Mucosa of rectum (tissue), 2 donors: ENCODE data around the gene RFTN1.

Source experiments
- H3K27ac ChIP-seq, 2 donors: one replicate each; pipeline ENCODE4 v1.7.0; 2013; ENCODE audit warnings: inconsistent platforms in 2 of 2, low read depth in 2 of 2, low read length in 2 of 2
- H3K27me3 ChIP-seq, 2 donors: one replicate each; pipeline ENCODE4 v1.7.0; 2013; ENCODE audit warnings: low read length in 2 of 2; ENCODE audit not compliant: control insufficient read depth in 2 of 2, insufficient read depth in 2 of 2
- H3K36me3 ChIP-seq, 2 donors: one replicate each; pipeline ENCODE4 v1.7.0; 2013; ENCODE audit warnings: low read length in 2 of 2; ENCODE audit not compliant: control insufficient read depth in 2 of 2, insufficient read depth in 2 of 2
- H3K4me1 ChIP-seq, 2 donors: one replicate each; pipeline ENCODE4 v1.7.0; 2013; ENCODE audit warnings: low read length in 2 of 2, mild to moderate bottlenecking in 1 of 2; ENCODE audit not compliant: control insufficient read depth in 2 of 2, insufficient read depth in 2 of 2
- H3K4me3 ChIP-seq, 2 donors: one replicate each; pipeline ENCODE4 v1.7.0; 2013; ENCODE audit warnings: low read length in 2 of 2
- H3K9ac ChIP-seq, 2 donors: one replicate each; pipeline ENCODE4 v1.7.0; 2013; ENCODE audit warnings: low read length in 2 of 2, low read depth in 1 of 2, mild to moderate bottlenecking in 1 of 2
- H3K9me3 ChIP-seq, 2 donors: one replicate each; pipeline ENCODE4 v1.7.0; 2013; ENCODE audit warnings: low read length in 2 of 2; ENCODE audit not compliant: control insufficient read depth in 2 of 2
- donor health status: healthy.
- donor health status: Normal muscosa, but diverticular disease.

The RFTN1 gene

DNA sequence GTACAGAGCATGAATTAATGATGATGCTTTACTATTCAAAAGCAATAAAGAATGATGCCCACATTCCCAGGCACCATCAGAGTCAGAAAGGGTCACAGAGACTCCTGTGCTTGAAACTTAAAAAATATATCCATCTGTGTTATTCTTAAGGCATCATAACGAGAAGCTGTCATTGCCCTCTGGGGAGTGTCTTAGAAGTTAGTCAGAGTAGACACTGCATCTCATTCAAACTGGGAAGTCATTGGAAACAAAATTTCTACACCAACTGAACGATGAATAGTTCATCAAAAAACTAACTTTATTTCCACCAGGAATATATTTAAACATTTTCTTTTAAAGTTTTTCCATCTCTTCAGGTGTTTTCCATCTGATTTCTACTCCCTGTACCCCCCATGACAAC, 122.9 kb downstream of the RFTN1 start:
- Histone ChIP-seq H3K4me3 (no peak overlapping the region), H3K4me1 (peaks cover 0 to 3% of the 10 kb centered on the region in 2 donors), H3K36me3 (no peaks in the 10 kb centered on the region), H3K9me3 (no peaks in the 10 kb centered on the region), H3K27me3 (no peaks in the 10 kb centered on the region), H3K9ac (no peak overlapping the region), H3K27ac (no peak overlapping the region)

GRCh38 chr3:16388850-16389441, 124.6 kb downstream of the RFTN1 start:
- H3K4me3 ChIP-seq = no peak overlapping the region
- no peaks in the 10 kb centered on the region for H3K36me3 ChIP-seq
- H3K27me3 ChIP-seq = no peaks in the 10 kb centered on the region
- H3K4me1 ChIP-seq = peaks cover 0 to 3% of the 10 kb centered on the region in 2 donors
- H3K9ac ChIP-seq = no peak overlapping the region
- no peaks in the 10 kb centered on the region for H3K9me3 ChIP-seq
- peak overlapping the region in 1 of 2 donors; percentile 43 for H3K27ac ChIP-seq

DNA sequence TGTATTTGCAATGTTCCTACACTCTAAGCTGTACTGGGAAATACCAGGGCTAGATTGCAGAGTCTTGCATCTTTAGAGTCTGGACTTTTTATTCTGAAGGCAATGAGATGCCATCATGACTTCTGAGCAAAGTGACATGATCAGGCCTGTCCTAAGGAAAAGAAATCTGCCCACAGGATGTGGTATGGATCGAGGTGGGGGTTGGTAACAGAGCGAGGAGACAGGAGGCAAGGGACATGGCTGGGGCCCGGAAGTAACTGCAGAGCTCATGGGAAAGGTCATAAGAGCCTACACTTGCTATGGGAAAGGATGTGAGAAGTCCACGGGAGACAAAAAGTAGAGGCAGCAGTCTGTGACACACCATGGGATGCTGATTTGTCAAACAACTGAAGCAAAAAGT, 126.9 kb downstream of the RFTN1 start:
- Histone ChIP-seq H3K9ac (no peak overlapping the region), H3K27ac (no peak overlapping the region), H3K27me3 (no peaks in the 10 kb centered on the region), H3K9me3 (no peaks in the 10 kb centered on the region), H3K36me3 (no peaks in the 10 kb centered on the region), H3K4me3 (no peak overlapping the region), H3K4me1 (no peaks in the 10 kb centered on the region)

GRCh38 chr3:16385151-16385550, 128.3 kb downstream of the RFTN1 start:
- Histone ChIP-seq H3K36me3 (no peaks in the 10 kb centered on the region), H3K9me3 (no peaks in the 10 kb centered on the region), H3K4me1 (no peaks in the 10 kb centered on the region), H3K27ac (no peak overlapping the region), H3K9ac (no peak overlapping the region), H3K27me3 (no peaks in the 10 kb centered on the region), H3K4me3 (no peak overlapping the region)

DNA sequence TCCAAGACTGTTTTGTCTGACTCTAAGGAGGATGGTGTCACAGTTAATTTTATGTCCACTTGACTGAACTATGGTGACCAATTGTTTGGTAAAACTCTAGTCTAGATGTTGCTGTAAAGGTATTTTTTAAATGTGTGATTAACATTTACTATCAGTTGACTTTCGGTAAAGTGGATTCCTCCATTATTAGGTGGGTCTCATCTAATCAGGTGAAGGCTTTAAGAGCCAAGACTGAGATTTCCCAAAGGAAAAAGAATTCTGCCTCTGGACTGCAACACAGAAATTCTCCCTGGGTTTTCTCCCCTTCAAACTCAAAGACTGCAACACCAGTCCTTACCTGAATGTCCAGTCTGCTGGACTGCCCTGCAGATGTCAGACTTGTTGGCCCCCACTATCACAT, 129.6 kb downstream of the RFTN1 start:
- H3K4me1 ChIP-seq = no peaks in the 10 kb centered on the region
- no peak overlapping the region for H3K27ac ChIP-seq
- H3K27me3 ChIP-seq = no peaks in the 10 kb centered on the region

DNA sequence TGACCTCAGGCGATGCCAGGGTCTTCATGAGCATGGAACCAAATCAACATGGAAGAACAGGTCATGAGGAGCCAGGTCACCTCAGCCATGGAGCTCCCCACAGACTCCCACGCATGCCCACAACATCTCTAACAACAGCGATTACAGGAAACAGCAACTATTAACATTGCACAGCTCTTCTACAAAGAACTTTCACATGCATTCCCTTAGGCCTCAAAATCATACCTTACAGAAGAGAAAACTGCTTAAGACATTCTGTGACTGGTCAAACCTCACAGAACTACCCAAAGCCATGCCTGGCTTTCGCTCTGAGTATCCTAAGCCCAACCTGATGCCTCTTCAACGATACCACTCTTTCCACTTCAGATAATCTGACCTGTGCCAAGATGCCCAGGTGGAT, 130.7 kb downstream of the RFTN1 start:
- H3K36me3 ChIP-seq = no peaks in the 10 kb centered on the region
- no peak overlapping the region for H3K9ac ChIP-seq
- no peaks in the 10 kb centered on the region for H3K9me3 ChIP-seq
- H3K4me3 ChIP-seq = no peak overlapping the region
- no peaks in the 10 kb centered on the region for H3K27me3 ChIP-seq
- no peak overlapping the region for H3K27ac ChIP-seq
- H3K4me1 ChIP-seq = peaks cover 0 to under 1% of the 10 kb centered on the region in 2 donors

More for the DNA sequence above, 129.6 kb downstream of the RFTN1 start:
- H3K36me3 ChIP-seq = no peaks in the 10 kb centered on the region
- no peak overlapping the region for H3K9ac ChIP-seq
- H3K9me3 ChIP-seq = no peaks in the 10 kb centered on the region
- H3K4me3 ChIP-seq = no peak overlapping the region

DNA sequence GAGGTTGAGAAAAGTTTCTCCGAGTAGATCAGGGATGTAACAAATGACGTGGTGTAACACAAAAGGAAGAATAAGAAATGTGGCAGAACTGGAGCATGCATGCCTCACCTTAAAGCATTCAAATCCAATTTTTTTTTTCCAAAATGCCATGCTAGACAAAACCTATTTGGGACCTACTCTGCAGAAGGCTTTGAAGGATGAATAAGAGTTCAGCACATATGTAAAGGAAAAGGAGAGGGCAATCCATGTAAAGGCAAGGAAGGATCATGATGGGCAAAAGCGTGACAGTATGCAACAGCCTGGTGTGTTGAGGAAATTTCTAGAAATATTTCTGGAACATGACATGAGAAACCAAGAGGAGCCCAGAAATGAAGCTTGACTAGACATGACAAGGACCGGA, 132.1 kb downstream of the RFTN1 start:
- no peak overlapping the region for H3K4me3 ChIP-seq
- H3K27ac ChIP-seq = no peak overlapping the region
- H3K27me3 ChIP-seq = no peaks in the 10 kb centered on the region
- no peak overlapping the region for H3K9ac ChIP-seq
- H3K4me1 ChIP-seq = peaks cover 0 to 3% of the 10 kb centered on the region in 2 donors
- no peaks in the 10 kb centered on the region for H3K9me3 ChIP-seq
- peaks cover 0 to 5% of the 10 kb centered on the region in 2 donors for H3K36me3 ChIP-seq

- Histone ChIP-seq H3K27me3 (no peaks in the 10 kb centered on the region), H3K9me3 (no peaks in the 10 kb centered on the region), H3K9ac (no peak overlapping the region), H3K4me1 (peaks cover 0 to 3% of the 10 kb centered on the region in 2 donors), H3K4me3 (no peak overlapping the region), H3K27ac (no peak overlapping the region), H3K36me3 (peaks cover 0 to 11% of the 10 kb centered on the region in 2 donors)
Observed at GRCh38 chr3:16380421-16380820, 133.1 kb downstream of the RFTN1 start.

- Histone ChIP-seq H3K9me3 (no peaks in the 10 kb centered on the region), H3K4me1 (peaks cover 0 to 3% of the 10 kb centered on the region in 2 donors), H3K9ac (no peak overlapping the region), H3K4me3 (no peak overlapping the region), H3K27ac (no peak overlapping the region), H3K36me3 (peaks cover 0 to 11% of the 10 kb centered on the region in 2 donors), H3K27me3 (no peaks in the 10 kb centered on the region)
Observed at GRCh38 chr3:16379838-16380237, 133.7 kb downstream of the RFTN1 start.

- H3K4me1 ChIP-seq = peaks cover 0 to 3% of the 10 kb centered on the region in 2 donors
- H3K9ac ChIP-seq = no peak overlapping the region
- no peak overlapping the region for H3K27ac ChIP-seq
- no peak overlapping the region for H3K4me3 ChIP-seq
- H3K9me3 ChIP-seq = no peaks in the 10 kb centered on the region
- peaks cover 0 to 11% of the 10 kb centered on the region in 2 donors for H3K36me3 ChIP-seq
- H3K27me3 ChIP-seq = no peaks in the 10 kb centered on the region
Observed at GRCh38 chr3:16378920-16379319, 134.6 kb downstream of the RFTN1 start.
